ENCODE measurements around the gene HPCAL1.

DNA sequence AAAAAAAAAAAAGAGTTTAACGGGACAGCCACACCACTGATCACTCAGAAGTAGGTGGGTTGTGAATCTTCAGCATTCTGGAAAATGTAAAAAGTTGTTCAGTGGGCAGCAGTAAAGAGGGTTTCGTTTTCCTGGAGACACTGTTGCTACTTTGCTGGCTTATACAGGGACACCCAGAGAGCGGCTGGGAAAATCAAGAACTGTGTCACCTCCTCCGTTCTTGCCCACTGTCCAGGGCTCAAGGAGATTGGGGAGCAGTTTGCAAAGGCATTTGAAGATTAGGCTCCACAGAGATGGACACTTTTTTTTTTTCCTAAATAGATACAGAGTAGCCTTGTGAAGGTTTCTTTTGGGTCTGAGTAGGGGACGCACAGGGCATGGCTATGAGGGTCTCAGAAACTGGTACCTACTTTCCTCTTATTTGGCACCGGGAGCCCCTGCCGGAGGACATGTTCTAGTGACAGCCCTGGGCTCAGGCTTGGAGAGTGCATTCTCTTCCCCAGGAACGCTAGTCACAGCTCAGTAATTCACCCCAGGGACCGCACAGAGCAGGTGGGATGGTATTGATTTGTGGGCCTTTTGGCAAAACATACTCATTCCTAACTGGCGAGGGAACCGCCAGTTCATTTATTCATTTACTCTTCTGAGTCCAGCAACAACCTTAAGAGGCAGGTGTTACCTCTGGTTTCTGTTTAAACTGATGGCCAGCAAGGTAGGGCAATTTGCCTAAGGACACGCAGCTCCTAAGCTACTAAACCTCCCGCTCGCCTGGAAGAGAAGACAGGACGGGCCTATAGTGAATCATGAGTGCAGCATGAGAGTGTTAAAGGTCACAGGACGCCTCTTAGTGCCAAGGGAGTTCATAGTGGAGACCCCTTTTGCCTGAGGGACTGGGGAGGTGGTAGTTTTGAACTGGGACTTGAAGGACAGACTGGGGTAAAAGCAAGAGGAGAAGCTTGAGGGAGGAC, 53.1 kb downstream of the HPCAL1 start:
- TF ChIP-seq, protein P1, sequence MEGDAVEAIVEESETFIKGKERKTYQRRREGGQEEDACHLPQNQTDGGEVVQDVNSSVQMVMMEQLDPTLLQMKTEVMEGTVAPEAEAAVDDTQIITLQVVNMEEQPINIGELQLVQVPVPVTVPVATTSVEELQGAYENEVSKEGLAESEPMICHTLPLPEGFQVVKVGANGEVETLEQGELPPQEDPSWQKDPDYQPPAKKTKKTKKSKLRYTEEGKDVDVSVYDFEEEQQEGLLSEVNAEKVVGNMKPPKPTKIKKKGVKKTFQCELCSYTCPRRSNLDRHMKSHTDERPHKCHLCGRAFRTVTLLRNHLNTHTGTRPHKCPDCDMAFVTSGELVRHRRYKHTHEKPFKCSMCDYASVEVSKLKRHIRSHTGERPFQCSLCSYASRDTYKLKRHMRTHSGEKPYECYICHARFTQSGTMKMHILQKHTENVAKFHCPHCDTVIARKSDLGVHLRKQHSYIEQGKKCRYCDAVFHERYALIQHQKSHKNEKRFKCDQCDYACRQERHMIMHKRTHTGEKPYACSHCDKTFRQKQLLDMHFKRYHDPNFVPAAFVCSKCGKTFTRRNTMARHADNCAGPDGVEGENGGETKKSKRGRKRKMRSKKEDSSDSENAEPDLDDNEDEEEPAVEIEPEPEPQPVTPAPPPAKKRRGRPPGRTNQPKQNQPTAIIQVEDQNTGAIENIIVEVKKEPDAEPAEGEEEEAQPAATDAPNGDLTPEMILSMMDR (IDR thresholded peaks at IDR 0.05; ENCODE audit: poor library complexity, severe bottlenecking): no peak
- no peak for TF ChIP-seq POLR2AphosphoS5 (IDR thresholded peaks at IDR 0.05)
- TF ChIP-seq SMC3 (conservative IDR thresholded peaks at IDR 0.05; ENCODE audit: poor library complexity): no peak
- no peak for TF ChIP-seq EZH2 (IDR thresholded peaks at IDR 0.05; ENCODE audit: borderline replicate concordance, insufficient read depth, low read length, poor library complexity, severe bottlenecking)
